Nephron progenitor cell (in vitro differentiated cells): ENCODE measurements around the gene CFHR4.
"Not testable (repeated sequence)": the region's sequence is repeated elsewhere in the genome, so short reads cannot be mapped to it uniquely, and the experiment has no call there.

Source experiments
- DNase-seq: peaks from one replicate; pipeline ENCODE4 v3.0.0; 2021
- H3K27ac Mint-ChIP-seq: 2 replicates; pipeline ENCODE4 v1.8.0; 2021; ENCODE audit warnings: mild to moderate bottlenecking, moderate library complexity, mixed read lengths
- H3K27me3 Mint-ChIP-seq: 2 replicates; pipeline ENCODE4 v1.8.0; 2021; ENCODE audit warnings: mild to moderate bottlenecking, low read depth, mixed read lengths; ENCODE audit not compliant: poor library complexity
- H3K36me3 Mint-ChIP-seq: 2 replicates; pipeline ENCODE4 v1.8.0; 2021; ENCODE audit warnings: low read depth, mixed read lengths
- H3K4me1 Mint-ChIP-seq: 2 replicates; pipeline ENCODE4 v1.8.0; 2021; ENCODE audit warnings: mixed read lengths
- H3K4me3 Mint-ChIP-seq: 2 replicates; pipeline ENCODE4 v1.8.0; 2021; ENCODE audit warnings: mild to moderate bottlenecking, moderate library complexity, mixed read lengths
- H3K9me3 Mint-ChIP-seq: 2 replicates; pipeline ENCODE4 v1.8.0; 2021; ENCODE audit warnings: mild to moderate bottlenecking, moderate library complexity, mixed read lengths
- CTCF ChIP-seq: fragments of 200-600 bp; sonication (generic); IDR thresholded peaks from 2 replicates; pipeline ENCODE4 v1.5.0; 2021; ENCODE audit warnings: antibody characterized with exemption

CFHR4 gene

GRCh38 chr1:196861429-196861828 is 26.4 kb upstream of the CFHR4 start:
- Mint-ChIP-seq H3K27ac (no peak overlapping the region), H3K36me3 (no peaks in the 10 kb centered on the region), H3K4me1 (no peaks in the 10 kb centered on the region), H3K27me3 (peaks cover 4% of the 10 kb centered on the region), H3K4me3 (no peak overlapping the region), H3K9me3 (no peaks in the 10 kb centered on the region)
- TF ChIP-seq CTCF = no peak
- no peak for DNase-seq

GRCh38 chr1:196866974-196867373 is 20.9 kb upstream of the CFHR4 start:
- no peaks in the 10 kb centered on the region for H3K4me1 Mint-ChIP-seq
- no peak overlapping the region for H3K4me3 Mint-ChIP-seq
- H3K36me3 Mint-ChIP-seq = no peaks in the 10 kb centered on the region
- no peak overlapping the region for H3K27ac Mint-ChIP-seq
- DNase-seq = no peak
- H3K9me3 Mint-ChIP-seq = no peaks in the 10 kb centered on the region
- TF ChIP-seq CTCF = no peak
- H3K27me3 Mint-ChIP-seq = peaks cover 4% of the 10 kb centered on the region

GRCh38 chr1:196873385-196873784 is 14.5 kb upstream of the CFHR4 start:
- H3K27me3 Mint-ChIP-seq = peaks cover 38% of the 10 kb centered on the region
- no peak for DNase-seq
- no peaks in the 10 kb centered on the region for H3K4me1 Mint-ChIP-seq
- no peaks in the 10 kb centered on the region for H3K36me3 Mint-ChIP-seq
- peaks cover 8% of the 10 kb centered on the region for H3K9me3 Mint-ChIP-seq
- no peak overlapping the region for H3K4me3 Mint-ChIP-seq
- no peak for TF ChIP-seq CTCF
- H3K27ac Mint-ChIP-seq = no peak overlapping the region

- H3K27ac Mint-ChIP-seq = no peak overlapping the region
- no peak for DNase-seq
- no peak for TF ChIP-seq CTCF
- H3K9me3 Mint-ChIP-seq = peaks cover 8% of the 10 kb centered on the region
- peaks cover 63% of the 10 kb centered on the region for H3K27me3 Mint-ChIP-seq
- no peaks in the 10 kb centered on the region for H3K36me3 Mint-ChIP-seq
- no peaks in the 10 kb centered on the region for H3K4me1 Mint-ChIP-seq
- H3K4me3 Mint-ChIP-seq = no peak overlapping the region
Observed at GRCh38 chr1:196875935-196876334, 11.9 kb upstream of the CFHR4 start.

- H3K27me3 Mint-ChIP-seq = peaks cover 68% of the 10 kb centered on the region
- H3K4me3 Mint-ChIP-seq = peak overlapping the region; percentile 75
- H3K36me3 Mint-ChIP-seq = no peaks in the 10 kb centered on the region
- H3K27ac Mint-ChIP-seq = no peak overlapping the region
- peaks cover 8% of the 10 kb centered on the region for H3K9me3 Mint-ChIP-seq
- no peaks in the 10 kb centered on the region for H3K4me1 Mint-ChIP-seq
- TF ChIP-seq CTCF = no peak
- DNase-seq = peak; percentile 56
Observed at GRCh38 chr1:196877964-196878363, 9.9 kb upstream of the CFHR4 start.

- H3K27ac Mint-ChIP-seq, H3K4me1 Mint-ChIP-seq, H3K27me3 Mint-ChIP-seq, H3K4me3 Mint-ChIP-seq, H3K36me3 Mint-ChIP-seq, DNase-seq: not testable (repeated sequence)
- peaks cover 14% of the 10 kb centered on the region for H3K9me3 Mint-ChIP-seq
Observed at GRCh38 chr1:196886560-196886959, 1.3 kb upstream of the CFHR4 start.

- no peaks in the 10 kb centered on the region for H3K36me3 Mint-ChIP-seq
- DNase-seq = no peak
- no peak for TF ChIP-seq CTCF
- H3K4me1 Mint-ChIP-seq = no peaks in the 10 kb centered on the region
- no peak overlapping the region for H3K4me3 Mint-ChIP-seq
- H3K9me3 Mint-ChIP-seq = peaks cover 8% of the 10 kb centered on the region
- H3K27me3 Mint-ChIP-seq = peaks cover 3% of the 10 kb centered on the region
- H3K27ac Mint-ChIP-seq = no peak overlapping the region
Observed at GRCh38 chr1:196890668-196891067, 2.8 kb downstream of the CFHR4 start.
